Body of pancreas (tissue), 4 donors: ENCODE results near the gene SFTPA2.

Experiments used
- POLR2A ChIP-seq, 3 donors: fragments of 450-650 bp; IDR thresholded peaks; one replicate each; pipeline ENCODE4 v1.6.1; 2016; ENCODE audit warnings: antibody characterized with exemption in 3 of 3, mild to moderate bottlenecking in 2 of 3
- TF ChIP-seq, protein P1 (sequence below), 7 experiments: fragments of 450-650 bp in 4 of 7; fragments of 200-600 bp in 3 of 7; sonication (generic) in 3 of 7; IDR thresholded peaks; one replicate each; pipeline ENCODE4 v1.5.1; 2016 to 2019; ENCODE audit warnings: antibody characterized with exemption in 7 of 7

DNA sequence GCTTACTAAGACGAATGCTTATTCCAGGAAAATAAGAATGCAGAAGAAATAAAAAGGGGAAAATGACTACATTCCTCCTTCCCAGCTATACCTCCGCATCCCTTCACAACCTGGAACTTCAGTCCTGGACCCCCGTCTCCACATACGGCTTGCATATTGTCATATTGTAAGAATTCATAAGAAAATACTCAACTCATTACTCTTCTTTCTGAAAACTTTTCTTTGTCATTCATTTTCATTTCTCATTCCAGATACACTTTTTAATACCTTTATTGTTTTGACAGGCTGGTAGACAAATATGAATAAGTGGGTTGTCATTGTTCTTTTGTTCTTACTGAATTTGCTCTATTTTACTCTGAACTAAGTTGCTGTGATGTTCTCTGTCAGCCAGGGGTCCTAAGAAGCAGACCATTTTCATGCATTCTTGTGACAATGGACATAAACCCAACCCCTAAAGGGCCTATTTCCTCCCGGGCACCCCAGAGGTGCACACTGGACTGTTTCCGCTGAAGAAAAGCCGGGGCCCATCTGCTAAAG, 23.3 kb upstream of the SFTPA2 start:
- no peak for TF ChIP-seq POLR2A (IDR thresholded peaks at IDR 0.05)
- TF ChIP-seq, protein P1, sequence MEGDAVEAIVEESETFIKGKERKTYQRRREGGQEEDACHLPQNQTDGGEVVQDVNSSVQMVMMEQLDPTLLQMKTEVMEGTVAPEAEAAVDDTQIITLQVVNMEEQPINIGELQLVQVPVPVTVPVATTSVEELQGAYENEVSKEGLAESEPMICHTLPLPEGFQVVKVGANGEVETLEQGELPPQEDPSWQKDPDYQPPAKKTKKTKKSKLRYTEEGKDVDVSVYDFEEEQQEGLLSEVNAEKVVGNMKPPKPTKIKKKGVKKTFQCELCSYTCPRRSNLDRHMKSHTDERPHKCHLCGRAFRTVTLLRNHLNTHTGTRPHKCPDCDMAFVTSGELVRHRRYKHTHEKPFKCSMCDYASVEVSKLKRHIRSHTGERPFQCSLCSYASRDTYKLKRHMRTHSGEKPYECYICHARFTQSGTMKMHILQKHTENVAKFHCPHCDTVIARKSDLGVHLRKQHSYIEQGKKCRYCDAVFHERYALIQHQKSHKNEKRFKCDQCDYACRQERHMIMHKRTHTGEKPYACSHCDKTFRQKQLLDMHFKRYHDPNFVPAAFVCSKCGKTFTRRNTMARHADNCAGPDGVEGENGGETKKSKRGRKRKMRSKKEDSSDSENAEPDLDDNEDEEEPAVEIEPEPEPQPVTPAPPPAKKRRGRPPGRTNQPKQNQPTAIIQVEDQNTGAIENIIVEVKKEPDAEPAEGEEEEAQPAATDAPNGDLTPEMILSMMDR (IDR thresholded peaks at IDR 0.05) = no peak
